Tibial nerve (tissue), 4 donors: Measurements from ENCODE around the gene SARM1. TPM values are rescaled to one million over a fixed set of nuclear protein-coding genes. Genes with fewer than 3 reads are reported as not detected.

Source experiments
- DNase-seq, 2 donors: peaks; one replicate each; pipeline ENCODE4 v3.0.0-alpha.2; 2019; ENCODE audit warnings: low spot score in 2 of 2
- H3K27ac ChIP-seq, 4 donors: fragments of 200-600 bp; sonication (generic) in 3 of 4; one replicate each; pipeline ENCODE4 v1.5.1; 2017 to 2019; ENCODE audit warnings: mild to moderate bottlenecking in 1 of 4
- H3K27me3 ChIP-seq, 2 donors: fragments of 200-600 bp; sonication (generic) in 1 of 2; one replicate each; pipeline versions ENCODE4 v1.5.1 to v1.6.0; 2017 to 2019
- H3K36me3 ChIP-seq, 3 donors: fragments of 200-600 bp; sonication (generic); one replicate each; pipeline ENCODE4 v1.5.1; 2018 to 2019
- H3K4me1 ChIP-seq, 4 donors: fragments of 200-600 bp; sonication (generic) in 3 of 4; one replicate each; pipeline ENCODE4 v1.5.1; 2017 to 2019
- H3K4me3 ChIP-seq, 4 donors: fragments of 200-600 bp; sonication (generic) in 3 of 4; one replicate each; pipeline ENCODE4 v1.5.1; 2017 to 2019; ENCODE audit warnings: mild to moderate bottlenecking in 1 of 4, moderate library complexity in 1 of 4
- H3K9me3 ChIP-seq, 4 donors: fragments of 200-600 bp; sonication (generic) in 3 of 4; one replicate each; pipeline ENCODE4 v1.5.1; 2017 to 2019
- CTCF ChIP-seq, 5 experiments: fragments of 200-600 bp in 3 of 5; fragments of 450-650 bp in 2 of 5; sonication (generic) in 3 of 5; IDR thresholded peaks; one replicate each; pipeline ENCODE4 v1.5.1; 2016 to 2019; ENCODE audit warnings: antibody characterized with exemption in 5 of 5, mild to moderate bottlenecking in 3 of 5, moderate library complexity in 2 of 5
- EP300 ChIP-seq, 2 donors: sonication (generic); formaldehyde crosslinking; IDR thresholded peaks; one replicate each; pipeline ENCODE4 v1.6.1; 2017; ENCODE audit warnings: antibody characterized with exemption in 2 of 2, mild to moderate bottlenecking in 1 of 2
- POLR2A ChIP-seq, 2 donors: fragments of 450-650 bp; IDR thresholded peaks; one replicate each; pipeline ENCODE4 v1.6.1; 2017; ENCODE audit warnings: antibody characterized with exemption in 2 of 2, mild to moderate bottlenecking in 2 of 2, moderate library complexity in 2 of 2
- WGBS, 2 donors: methylation state at CpG; one replicate each; pipeline ENCODE4 v1.1.5; 2018; 5-methylcytosine and 5-hydroxymethylcytosine counted together
- total RNA-seq, 4 donors: library from RNA; depleted of rRNA; stranded (reverse); fragments of >200 nt; gene quantifications; one replicate each; pipeline ENCODE4 v1.1.0, GENCODE V29; 2016

SARM1 gene
- total RNA-seq, 4 donors from 2014 or later, result 5.4 to 18.6 (median 13.8) TPM

GRCh38 chr17:28446716-28447395 lies 75.4 kb downstream of the SARM1 start:
- Histone ChIP-seq H3K9me3 (peaks cover 0 to 12% (median 0%) of the 10 kb centered on the region in 4 donors), H3K4me3 (no peak overlapping the region), H3K27me3 (no peaks in the 10 kb centered on the region), H3K36me3 (no peaks in the 10 kb centered on the region), H3K27ac (no peak overlapping the region), H3K4me1 (no peaks in the 10 kb centered on the region)
- TF ChIP-seq CTCF (IDR thresholded peaks at IDR 0.05), result no peak
- no peak for TF ChIP-seq EP300 (IDR thresholded peaks at IDR 0.05)
- TF ChIP-seq POLR2A (IDR thresholded peaks at IDR 0.05), result no peak
- no peak for DNase-seq
- WGBS, 2 donors, result 87 to 89% methylated on average over 8 of the region's 8 CpGs

DNA sequence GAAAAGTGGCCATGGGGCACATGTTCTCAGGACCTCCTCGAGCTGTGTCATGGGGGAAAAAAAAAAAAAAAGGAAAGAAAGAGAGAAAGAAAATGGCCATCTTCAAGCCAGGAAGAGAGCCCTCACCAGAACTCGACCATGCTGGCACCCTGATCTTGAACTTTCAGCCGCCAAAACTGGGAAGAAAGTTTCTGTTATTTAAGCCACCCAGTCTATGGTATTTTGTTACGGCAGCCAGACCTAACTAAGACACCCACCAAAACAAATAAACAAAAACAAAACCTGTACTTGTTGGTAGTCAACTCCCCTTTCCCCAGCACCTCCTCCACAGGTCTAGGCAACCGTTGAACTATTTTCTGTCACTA lies 75.9 kb downstream of the SARM1 start:
- WGBS, 2 donors, result 60 to 75% methylated on average over 5 of the region's 5 CpGs
- DNase-seq, result no peak
- no peaks in the 10 kb centered on the region for H3K4me1 ChIP-seq

DNA sequence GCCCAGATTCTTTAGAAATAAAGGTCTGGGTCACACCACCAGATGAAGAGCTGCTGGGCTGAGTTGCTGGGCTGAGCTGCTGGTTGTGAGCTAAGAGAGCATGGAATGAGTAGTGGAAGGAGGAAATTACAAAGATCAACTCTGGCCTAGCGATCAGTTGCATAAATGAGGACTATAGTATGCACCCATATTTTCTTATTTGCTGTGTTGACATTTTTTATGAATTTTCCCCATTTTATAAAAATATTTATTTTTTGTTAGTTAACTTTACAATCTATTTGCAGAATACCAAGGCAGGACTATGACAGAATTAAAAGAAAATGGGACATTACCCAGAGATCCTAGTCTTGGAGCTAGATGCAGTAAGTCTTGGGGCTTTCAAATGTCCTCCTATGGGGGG lies 78.4 kb downstream of the SARM1 start:
- no peak overlapping the region for H3K4me3 ChIP-seq
- TF ChIP-seq POLR2A (IDR thresholded peaks at IDR 0.05), result no peak
- no peak for TF ChIP-seq CTCF (IDR thresholded peaks at IDR 0.05)
- no peak for TF ChIP-seq EP300 (IDR thresholded peaks at IDR 0.05)
- 80 to 93% methylated on average over 1 of the region's 1 CpG for WGBS, 2 donors
- no peaks in the 10 kb centered on the region for H3K27me3 ChIP-seq
- H3K27ac ChIP-seq, result no peak overlapping the region
- H3K9me3 ChIP-seq, result peaks cover 0 to 4% (median 0%) of the 10 kb centered on the region in 4 donors
- no peaks in the 10 kb centered on the region for H3K4me1 ChIP-seq
- H3K36me3 ChIP-seq, result no peaks in the 10 kb centered on the region
- DNase-seq, result no peak

More for the DNA sequence above, 75.9 kb downstream of the SARM1 start:
- no peak for TF ChIP-seq POLR2A (IDR thresholded peaks at IDR 0.05)
- no peak for TF ChIP-seq CTCF (IDR thresholded peaks at IDR 0.05)
- no peak for TF ChIP-seq EP300 (IDR thresholded peaks at IDR 0.05)
- Histone ChIP-seq H3K27me3 (no peaks in the 10 kb centered on the region), H3K4me3 (no peak overlapping the region), H3K27ac (no peak overlapping the region), H3K36me3 (no peaks in the 10 kb centered on the region), H3K9me3 (peaks cover 0 to 10% (median 0%) of the 10 kb centered on the region in 4 donors)

Other genes with a start within 250 kb of the SARM1 start
- gene TMEM97, start 52.5 kb upstream of the SARM1 start, total RNA-seq, result 10 to 100 TPM in 3 of 4 donors, 1 to 10 TPM in 1; 8.1 to 20.2 (median 16.8) TPM
- 10 to 100 TPM; 34.8 to 50.3 (median 43.9) TPM for gene IFT20, start 36.2 kb upstream of the SARM1 start, total RNA-seq
- gene TNFAIP1, start 35.9 kb upstream of the SARM1 start, total RNA-seq, result 10 to 100 TPM; 25.1 to 36.0 (median 28.2) TPM
- gene POLDIP2, start 14.2 kb upstream of the SARM1 start, total RNA-seq, result 10 to 100 TPM; 56.5 to 87.9 (median 66.6) TPM
- gene SEBOX, start 6.5 kb upstream of the SARM1 start, total RNA-seq, result not detected
- 10 to 100 TPM in 1 of 4 donors, 1 to 10 TPM in 2, under 1 TPM in 1; 0.90 to 22.7 (median 1.8) TPM for gene VTN, start 1.4 kb upstream of the SARM1 start, total RNA-seq
- 10 to 100 TPM in 1 of 4 donors, 1 to 10 TPM in 3; 5.0 to 10.8 (median 6.4) TPM for gene SLC46A1, start 34.5 kb downstream of the SARM1 start, total RNA-seq
- gene SLC13A2, start 102.0 kb downstream of the SARM1 start, total RNA-seq, result not detected
- gene FOXN1, start 134.7 kb downstream of the SARM1 start, total RNA-seq, result not detected
- gene UNC119, start 180.9 kb downstream of the SARM1 start, total RNA-seq, result 10 to 100 TPM; 20.5 to 30.0 (median 22.4) TPM
- 10 to 100 TPM; 62.2 to 82.4 (median 73.2) TPM for gene PIGS, start 199.8 kb downstream of the SARM1 start, total RNA-seq
- gene ALDOC, start 205.2 kb downstream of the SARM1 start, total RNA-seq, result 100 to 1,000 TPM in 3 of 4 donors, 10 to 100 TPM in 1; 46.2 to 222 (median 141) TPM
- 10 to 100 TPM in 1 of 4 donors, 1 to 10 TPM in 3; 5.7 to 11.4 (median 7.6) TPM for gene SPAG5, start 227.3 kb downstream of the SARM1 start, total RNA-seq
- gene RSKR, start 242.5 kb downstream of the SARM1 start, total RNA-seq, result 10 to 100 TPM in 3 of 4 donors, 1 to 10 TPM in 1; 5.7 to 34.5 (median 16.2) TPM